Raji (cell line): ENCODE results near the gene GATA5.

Source experiments
- POLR2A ChIP-seq: IDR thresholded peaks from 2 replicates; pipeline ENCODE4 v1.6.1; 2011; ENCODE audit warnings: low read depth, low read length, control low read depth; ENCODE audit not compliant: insufficient read depth

The GATA5 gene

DNA sequence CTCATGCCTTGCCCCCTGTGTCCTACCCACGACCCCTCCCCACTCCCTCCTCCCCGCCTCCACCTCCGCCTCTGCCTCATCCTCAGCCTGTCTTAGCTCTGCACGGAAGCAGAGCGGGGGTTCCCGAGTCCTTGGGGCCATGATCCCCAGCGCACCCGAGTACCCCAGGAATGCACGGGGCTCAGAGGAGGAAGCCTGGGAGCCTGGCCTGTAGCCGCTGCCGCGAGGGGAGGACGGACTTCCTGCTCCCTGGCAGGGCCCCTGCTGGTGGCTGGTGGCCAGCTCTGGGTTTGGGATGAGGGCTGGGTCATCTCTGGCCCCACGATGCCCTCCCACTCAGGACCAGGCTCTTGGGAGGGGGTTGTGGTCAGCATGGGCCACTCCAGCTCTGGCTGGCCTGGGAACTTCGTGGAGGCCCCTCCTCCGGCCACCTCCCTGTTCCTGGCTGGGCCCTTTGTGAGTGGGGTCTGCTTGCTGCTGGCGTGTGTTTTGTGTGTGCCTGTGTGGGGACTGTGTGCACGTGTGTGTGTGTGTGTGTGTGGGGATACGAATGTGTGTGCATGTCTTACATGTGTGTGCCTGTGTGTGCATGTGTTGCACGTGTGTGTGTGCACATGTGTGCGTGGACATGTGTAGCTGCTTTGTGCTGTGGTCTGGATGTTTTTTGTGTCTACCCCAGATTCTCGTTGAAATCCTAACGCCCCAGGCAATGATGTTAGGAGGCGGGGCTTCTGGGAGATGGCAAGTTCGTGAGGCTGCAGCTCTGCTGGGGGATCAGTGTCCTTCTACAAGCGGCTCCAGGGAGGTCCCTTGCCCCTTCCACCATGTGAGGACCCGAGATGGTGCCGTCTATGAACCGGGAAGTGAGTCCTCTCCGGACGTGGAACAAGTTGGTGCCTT, 47.1 kb downstream of the GATA5 start:
- no peak for TF ChIP-seq POLR2A

DNA sequence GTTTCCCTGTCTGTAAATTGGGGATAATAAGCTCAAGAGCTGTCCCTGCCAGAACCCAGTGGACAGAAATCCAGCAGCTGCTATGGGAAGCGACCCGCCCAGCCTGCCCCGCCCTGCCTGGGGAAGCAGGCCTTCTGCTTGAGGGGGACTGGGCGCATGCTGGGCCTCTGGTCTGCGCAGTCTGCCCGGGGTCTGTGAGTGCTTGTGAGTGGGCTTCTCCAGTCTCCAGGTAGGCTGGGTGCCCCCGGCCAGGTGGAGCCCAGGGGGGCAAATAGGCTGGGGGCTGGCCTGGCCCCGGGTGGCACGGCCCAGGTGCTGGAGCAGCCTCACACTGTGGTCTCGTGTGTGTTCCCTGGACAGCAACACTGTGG, 47.8 kb downstream of the GATA5 start:
- TF ChIP-seq POLR2A, result no peak

DNA sequence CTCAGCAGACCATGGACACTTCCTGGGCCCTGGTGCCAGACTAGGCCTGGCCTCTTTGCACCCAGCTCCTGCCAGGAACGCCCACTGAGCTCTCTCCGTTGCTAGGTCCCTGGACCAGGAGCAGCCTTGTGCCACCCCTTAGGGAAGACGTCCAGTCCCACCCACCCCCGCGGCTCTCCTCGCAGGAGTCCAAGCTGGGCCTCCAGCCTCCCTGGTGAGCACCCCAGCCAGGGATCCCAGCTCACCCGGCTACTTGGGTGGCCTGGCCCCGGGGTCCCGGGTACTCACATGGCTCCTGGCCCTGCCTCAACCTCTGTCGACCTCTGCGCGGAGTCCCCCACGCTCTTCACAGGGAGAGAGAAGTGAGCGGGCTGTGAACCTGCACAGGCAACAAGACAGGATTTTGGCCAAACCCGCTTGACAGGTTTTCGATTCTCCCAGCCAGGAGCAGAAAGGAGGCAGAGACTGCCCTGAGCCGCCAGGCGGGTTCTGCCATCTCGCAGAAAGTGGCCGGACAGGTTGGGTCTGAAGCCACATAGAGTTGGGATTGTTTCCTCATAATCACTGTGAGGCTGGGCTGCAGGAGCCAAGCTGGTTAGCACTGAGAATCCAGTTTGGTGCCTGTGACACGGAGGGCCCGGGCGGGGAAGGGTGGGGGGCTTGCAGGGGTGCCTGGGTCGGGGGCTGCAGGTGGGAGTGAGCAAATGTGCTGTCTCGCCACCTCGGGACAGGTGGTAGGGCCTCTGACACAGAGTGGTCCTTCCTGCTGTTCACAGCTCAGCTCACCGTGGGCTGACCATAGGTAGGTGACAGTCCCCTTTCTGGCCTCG, 48.4 kb downstream of the GATA5 start, which contains the start of gene RBBP8NL:
Gene RBBP8NL (minus strand): TSS at position 368 of the 830 bp plus-strand sequence. CDS start 7,892 bp downstream, outside the sequence.
- no peak for TF ChIP-seq POLR2A

DNA sequence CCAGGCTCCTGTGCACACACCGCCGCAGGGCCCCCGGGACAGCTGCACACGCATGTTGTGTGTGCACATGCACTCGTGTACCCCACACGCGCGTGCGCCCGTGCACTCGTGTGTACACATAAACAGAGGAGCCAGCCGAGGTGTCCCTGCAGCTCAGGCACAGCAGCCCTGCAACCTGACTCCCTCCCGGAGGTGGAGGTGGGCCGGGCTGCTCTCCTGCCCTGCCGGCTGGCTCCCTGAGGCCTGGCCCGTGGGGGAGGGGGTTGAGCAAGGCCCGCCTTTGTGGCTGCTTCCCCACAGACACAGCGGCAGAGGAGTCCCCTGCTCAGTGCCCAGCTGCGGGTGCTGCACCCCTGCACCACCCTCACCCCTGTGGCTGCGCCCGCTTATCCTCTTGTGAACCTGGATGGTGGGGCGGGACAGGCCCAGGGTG, 49.1 kb downstream of the GATA5 start:
- no peak for TF ChIP-seq POLR2A

DNA sequence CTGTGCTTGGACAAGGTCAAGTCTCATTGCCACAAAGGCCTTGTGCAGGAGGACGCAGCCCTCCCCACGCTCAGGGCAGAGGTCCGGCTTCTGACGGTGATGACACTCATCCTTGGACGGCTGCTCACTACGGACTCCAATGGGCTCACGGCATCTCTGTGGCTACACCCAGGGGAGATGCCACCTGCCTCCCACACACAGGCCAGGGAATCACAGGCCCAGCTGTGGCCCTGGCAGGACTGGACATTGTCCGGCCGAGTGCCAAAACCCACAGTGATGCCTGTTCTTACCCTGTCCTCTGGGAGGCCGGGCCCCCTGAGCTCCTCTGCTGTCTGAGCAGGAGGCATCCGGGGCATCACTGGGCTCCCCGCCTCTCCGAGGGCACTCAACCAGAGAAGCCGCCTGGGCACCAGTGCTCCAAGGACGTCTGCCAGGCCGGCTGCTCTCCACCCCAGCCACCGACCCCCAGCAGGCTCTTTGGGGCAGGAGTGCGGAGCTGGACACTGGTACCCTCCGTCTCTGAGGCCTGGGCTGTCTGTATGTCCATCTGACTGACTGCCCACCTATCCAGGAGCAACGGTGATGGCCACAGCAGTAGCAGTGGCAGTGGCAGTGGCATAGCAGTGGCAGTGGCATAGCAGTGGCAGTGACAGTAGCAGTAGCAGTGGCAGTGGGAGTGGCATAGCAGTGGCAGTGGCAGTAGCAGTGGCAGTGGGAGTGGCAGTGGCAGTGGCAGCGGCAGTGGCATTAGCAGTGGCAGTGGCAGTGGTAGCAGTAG, 50.3 kb downstream of the GATA5 start:
- no peak for TF ChIP-seq POLR2A

DNA sequence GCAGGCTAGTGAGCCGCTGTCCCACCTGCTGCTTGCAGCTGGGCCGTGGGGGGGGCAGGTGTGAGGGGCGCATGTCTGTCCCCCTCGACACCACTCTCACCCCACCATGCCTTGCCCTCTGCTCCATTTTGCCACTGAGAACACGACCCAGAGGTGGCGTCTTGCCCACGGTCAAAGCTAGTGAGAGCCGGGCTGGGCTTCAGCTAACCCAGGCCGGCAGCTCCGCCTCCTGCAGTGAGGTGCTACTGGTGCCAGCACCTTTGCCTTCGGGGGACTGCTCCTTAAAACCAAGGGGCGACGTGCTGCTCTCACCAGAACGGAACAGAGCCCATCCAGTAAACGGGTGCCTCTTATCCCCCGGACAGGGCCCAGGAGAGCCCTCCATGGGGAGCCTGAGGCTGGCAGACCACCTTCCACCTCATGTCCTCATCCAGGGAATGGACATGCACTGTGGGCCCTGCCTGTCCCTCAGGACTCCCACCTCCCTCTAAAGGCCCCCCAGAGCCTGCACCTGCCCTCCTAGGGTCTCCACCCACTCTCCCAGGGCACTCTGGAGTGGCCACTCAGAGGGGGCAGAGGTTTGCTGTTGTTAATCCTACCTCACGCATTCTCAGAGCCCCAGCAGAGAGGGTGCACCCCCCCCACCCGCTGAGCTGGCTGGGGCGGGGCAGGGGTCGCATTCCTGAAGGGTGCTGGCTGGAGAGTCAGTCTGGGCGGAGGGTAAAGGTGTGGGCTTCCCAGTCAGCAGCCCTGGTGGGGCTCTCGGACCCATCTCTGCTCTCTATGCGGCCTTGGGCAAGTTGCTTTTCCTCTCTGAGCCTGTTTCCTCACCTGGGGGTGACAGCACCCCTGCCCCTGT, 51.3 kb downstream of the GATA5 start:
- no peak for TF ChIP-seq POLR2A

DNA sequence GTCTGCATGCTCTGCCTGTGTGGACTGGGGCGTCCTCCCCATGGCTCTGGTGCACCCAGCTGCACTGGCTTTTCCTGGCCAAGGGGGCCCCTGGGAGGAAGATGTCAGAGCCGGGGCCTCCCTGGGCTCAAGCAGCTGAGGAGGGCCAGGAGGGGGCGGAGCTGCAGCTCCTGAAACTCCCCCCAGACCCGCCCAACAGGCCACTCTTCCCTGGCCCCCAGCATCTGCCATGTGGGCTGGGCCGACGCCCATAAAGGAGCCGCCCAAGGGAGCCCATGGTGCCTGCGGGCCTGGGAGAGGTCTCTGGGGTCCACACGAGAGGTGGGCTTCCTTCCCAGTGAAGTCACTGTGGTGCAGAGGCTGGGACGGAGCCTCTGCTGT, 52.5 kb downstream of the GATA5 start:
- TF ChIP-seq POLR2A, result no peak

DNA sequence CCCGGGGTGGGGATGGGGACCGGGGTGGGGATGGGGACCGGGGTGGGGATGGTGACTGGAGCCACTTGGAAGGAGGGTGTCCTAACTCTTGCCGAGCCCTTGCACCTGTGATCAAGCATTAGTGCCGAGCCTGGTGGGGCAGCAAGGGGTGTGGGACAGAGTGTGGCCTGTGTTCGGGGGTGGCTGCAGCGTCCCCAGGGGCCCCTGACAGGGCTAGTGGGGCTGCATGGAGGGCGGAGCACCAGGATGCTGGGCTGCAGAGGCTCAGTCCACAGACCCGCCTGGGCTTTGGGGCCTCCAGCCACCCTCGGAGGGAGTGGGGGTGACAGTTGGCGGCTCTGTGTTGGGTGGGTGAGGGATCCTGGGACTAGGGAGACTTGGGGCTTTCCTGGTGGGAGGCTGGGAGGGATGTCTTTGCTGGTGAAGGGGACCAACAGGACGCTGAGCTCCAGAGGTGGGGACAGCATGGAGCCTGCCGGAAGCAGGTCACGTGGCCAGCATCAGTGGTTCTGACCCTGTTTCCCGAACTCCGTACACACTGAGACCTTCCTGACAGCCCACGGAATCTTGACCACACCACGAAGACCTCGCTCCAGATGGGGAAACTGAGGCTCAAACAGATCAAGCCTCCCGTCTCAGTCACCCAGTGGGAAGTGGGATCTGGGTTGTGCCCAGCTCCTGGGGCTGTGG, 53.0 kb downstream of the GATA5 start:
- TF ChIP-seq POLR2A, result no peak

DNA sequence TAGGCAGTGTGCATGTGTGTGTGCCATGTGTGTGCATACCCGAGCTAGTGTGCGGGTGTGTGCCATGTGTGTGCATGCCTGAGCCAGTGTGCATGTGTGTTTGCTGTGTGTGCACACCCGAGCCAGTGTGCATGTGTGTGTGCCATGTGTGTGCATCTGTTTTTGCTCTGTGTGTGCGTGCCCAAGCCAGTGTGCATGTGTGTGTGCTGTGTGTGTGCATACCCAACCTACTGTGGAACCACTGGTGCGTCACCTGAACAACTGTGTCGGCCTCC, 54.1 kb downstream of the GATA5 start:
- TF ChIP-seq POLR2A, result no peak

DNA sequence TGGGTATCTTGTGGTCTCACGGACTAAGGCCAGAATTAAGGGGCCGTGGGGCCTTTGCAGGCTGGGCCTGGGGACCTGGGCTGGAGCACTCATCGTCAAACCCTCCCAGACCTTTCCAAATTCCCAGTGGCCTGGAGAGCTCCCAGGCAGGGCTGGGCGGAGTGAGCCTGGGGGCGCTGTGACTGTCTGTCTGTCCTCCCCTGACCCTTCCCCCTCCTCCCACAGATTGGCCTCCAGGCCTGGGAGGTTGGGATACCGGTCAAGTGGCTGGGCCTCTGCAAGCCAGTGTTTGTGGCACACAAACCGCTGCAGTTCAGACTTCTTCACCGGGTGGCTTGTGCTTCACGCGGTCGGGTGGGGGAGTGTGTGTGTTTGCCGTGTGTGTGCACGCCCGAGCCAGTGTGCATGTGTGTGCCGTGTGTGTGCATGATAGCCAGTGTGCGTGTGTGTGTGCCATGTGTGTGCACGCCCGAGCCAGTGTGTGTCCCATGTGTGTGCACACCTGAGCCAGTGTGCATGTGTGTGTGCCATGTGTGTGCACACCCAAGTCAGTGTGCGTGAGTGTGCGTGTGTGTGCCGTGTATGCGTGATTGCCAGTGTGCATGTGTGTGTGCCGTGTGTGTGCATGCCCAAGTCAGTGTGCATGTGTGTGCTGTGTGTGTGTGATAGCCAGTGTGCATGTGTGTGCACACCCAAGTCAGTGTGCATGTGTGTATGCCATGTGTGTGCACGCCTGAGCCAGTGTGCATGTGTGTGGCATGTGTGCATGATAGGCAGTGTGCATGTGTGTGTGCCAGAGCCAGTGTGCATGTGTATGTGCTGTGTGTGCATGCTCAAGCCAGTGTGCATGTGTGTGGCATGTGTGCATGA, 54.7 kb downstream of the GATA5 start:
- TF ChIP-seq POLR2A, result no peak

DNA sequence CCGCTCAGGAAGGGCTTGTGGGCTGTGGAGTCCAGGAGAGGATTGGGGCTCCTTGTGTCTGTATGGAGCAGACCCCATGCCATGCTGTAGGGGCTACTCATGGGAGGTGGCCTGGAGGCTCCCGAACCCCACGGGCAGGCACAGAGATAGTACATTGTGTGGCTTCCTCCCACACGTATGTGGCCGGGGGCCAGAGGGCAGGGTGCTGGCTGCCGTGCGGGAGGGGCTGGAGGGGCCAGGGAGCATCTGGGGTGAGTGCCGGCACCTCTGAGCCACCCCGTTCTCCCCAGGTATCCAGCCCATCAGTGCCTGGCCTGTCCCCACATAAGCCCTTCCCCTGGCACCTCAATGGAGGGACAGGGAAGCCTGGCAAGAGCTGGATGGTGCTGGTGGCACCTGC, 56.0 kb downstream of the GATA5 start:
- no peak for TF ChIP-seq POLR2A

DNA sequence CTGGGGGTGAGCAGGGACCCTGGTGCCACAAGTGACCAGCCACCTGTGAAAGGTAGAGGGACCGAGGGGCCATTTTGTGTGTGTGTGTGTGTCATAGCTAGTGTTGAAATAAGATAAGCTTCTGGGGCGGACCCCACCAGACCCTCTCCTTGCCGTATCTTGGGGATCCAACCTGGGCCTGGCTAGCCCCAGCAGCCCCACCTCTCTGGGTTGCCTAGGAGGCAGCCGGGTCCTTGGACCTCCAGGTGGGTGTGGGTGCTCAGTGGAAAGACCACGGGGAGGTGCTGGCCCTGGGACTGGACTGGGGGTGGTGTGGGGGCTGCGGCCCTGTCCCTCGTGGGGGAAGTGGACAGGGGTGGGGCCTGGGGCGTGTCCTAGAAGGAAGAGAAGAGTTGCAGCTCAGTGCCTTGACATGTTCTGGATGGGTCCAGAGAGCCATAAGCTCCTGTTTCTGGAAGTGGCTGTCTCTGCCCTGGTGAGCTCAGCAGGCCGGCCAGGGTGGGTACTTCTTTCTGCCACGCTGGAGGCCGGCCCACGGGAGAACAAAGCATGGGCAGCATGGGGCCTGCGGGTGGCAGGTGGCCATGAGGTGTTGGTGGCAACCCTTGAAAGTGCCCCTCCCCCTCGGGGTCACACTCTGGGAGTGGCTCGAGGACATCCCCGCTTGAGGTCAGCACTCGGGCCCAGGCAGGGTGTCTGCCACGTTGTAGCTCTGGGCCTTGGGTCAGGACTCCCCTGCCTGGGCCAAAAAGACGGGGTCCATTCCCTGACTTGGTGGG, 56.9 kb downstream of the GATA5 start:
- TF ChIP-seq POLR2A, result no peak
